Measurements from ENCODE around the gene BACH2.
A peak's percentile ranks its signal among the peaks of the same experiment; 100 is the strongest.
"Not testable (repeated sequence)": the region's sequence is repeated elsewhere in the genome, so short reads cannot be mapped to it uniquely, and the experiment has no call there.

The BACH2 gene

GRCh38 chr6:90090866-90091265 is 205.8 kb downstream of the BACH2 start:
- DNase-seq = no peak

GRCh38 chr6:90088009-90088408 is 208.6 kb downstream of the BACH2 start:
- no peak for DNase-seq

- DNase-seq = no peak
Measured at GRCh38 chr6:90087106-90087833, 209.4 kb downstream of the BACH2 start.

GRCh38 chr6:90086517-90086916 is 210.1 kb downstream of the BACH2 start:
- DNase-seq = no peak

DNA sequence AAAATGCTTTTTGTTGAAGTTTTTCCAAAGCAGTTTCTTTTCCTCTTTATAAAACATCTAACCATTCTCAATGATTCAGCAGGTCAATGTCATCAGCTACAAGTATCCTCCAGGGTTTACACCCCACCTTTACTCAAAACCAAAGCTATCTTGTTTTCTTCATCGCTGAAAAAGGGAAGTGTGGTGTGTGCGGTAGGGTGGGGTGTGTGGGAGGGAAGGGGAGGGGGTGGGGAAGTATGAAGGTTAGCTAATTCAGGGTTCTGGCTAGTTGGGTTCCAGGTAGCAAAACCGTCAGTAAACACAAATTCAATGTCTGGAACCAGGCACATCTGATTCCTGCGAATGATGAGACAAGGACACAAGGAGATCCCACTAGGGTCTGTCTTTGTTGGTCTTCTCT is 212.8 kb downstream of the BACH2 start:
- no peak for DNase-seq

DNA sequence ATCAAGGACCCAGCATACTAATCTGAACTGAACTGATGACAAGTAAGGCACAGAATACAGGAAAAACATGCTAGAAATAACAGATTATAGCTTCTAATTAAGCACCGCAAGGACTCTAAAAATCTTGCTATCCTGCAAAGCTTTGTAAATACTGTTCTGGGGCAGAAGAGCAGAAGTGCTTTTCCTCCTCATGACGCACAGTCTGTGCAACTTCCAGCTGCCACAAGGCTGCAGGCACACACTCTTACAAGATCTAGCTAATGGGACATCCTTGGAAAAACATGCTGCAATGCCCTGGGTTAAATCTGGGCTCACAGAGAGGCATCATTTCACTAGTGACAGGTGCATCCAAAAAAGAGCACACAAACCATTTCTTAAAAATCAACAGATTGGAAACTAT is 213.8 kb downstream of the BACH2 start:
- no peak for DNase-seq

- no peak for DNase-seq
Measured at GRCh38 chr6:90080876-90081481, 215.7 kb downstream of the BACH2 start.

DNA sequence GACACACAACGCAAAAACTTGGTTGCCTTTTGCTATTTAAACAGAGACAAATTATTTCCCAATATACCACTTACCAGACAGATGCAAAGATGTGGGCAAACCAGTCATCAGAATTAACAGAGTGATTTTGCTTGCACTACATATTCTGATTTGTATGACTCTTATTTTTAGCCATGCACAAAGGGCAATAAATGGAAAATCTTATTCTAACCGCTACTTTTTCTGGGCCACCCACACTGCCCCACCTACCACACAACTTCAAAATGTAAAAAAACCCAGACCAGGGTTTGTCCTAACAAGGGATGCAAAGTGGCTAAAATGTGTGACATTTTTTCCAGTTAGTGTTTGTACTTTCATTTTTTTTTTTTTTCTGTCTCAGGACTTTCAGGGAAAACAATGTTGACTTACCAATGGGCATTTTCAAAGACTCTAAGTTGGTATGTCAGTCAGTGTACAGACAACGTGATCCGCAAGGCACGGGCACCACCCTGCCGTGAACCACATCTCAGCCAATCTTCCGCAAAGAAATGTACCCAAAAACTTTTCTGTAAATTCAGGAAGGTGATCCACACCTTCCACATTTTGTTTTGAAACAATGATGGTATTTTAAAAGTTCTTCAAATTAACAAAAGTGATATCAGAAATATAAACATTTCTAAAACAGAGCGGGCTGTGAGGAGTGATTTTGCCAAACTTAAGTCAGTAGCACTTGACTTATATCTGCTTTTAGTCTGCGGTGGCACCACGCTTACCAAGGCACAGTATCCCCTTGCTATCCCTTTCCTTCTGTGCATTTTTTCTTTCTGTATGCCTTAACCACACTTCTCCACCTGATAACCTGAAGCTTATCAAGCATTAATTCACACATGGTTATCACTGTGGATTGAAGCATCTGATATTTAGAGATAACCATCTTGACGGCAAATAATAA is 216.8 kb downstream of the BACH2 start:
- DNase-seq = no peak

GRCh38 chr6:90078513-90079289 is 217.9 kb downstream of the BACH2 start:
- DNase-seq = no peak

DNA sequence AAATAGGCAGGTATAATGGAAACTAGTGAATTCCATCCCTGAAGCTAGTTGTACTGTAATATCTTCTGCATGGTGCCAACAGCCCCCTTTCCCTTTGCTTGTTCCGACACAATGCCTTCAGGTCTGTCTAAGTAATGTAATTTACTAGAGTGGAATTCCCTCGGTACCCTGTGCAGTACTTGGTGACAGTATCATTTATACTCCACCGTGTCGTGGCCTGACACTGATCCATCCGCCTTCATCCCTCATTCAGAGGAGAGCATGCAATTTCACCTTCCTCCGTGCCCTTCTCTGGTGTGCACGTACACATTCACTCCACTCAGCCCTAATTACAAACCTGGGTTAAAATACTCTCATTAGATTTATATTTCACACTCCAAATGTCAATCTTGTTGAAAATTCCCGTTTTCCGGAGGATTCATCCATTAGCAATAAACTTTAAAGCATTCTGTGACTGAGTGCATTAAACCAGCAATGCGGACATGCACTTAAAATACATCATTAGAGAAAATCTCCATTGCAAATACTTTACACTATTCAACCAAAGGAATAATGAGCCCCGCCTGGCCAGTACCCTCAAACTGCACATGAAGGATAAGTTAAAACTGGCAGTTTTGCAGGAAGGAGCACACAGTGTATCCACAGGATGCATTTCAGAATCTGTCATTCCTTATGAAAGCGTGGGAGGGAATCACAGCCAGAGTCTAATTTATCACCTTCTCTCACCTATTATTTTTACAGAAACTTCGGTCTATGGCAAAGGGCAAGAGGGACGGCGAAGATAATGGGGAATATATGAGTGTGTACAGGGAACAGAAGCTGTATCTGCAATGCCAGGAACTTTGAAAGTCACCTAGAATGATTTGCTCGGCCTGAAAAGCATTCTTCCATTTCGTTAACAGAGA is 219.9 kb downstream of the BACH2 start:
- DNase-seq = no peak

GRCh38 chr6:90074161-90074850 is 222.3 kb downstream of the BACH2 start:
- no peak for DNase-seq

- peak in 1 of 2 experiments; percentile 69 for DNase-seq
Measured at GRCh38 chr6:90072935-90073464, 223.6 kb downstream of the BACH2 start.

DNA sequence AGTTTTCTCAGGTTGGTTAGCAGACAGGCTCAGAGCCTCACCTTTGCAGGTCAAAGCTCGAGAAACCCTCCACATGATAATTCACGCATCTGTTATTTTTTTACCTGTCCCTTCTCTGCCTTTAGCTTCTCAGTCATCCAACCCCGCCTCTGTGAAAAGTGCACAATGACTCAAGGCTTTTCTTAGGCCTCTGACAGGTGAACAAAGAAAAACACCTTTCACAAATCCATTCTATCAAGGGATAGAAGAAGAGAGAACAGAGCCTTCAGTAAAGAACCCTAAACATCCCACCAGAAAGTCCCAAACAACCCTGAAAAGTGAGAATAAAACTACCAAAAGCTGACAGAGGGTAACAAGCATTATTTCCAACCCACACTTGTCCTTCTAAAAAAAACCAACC is 224.1 kb downstream of the BACH2 start:
- no peak for DNase-seq

- DNase-seq = no peak
Measured at GRCh38 chr6:90068703-90069523, 227.7 kb downstream of the BACH2 start.

DNA sequence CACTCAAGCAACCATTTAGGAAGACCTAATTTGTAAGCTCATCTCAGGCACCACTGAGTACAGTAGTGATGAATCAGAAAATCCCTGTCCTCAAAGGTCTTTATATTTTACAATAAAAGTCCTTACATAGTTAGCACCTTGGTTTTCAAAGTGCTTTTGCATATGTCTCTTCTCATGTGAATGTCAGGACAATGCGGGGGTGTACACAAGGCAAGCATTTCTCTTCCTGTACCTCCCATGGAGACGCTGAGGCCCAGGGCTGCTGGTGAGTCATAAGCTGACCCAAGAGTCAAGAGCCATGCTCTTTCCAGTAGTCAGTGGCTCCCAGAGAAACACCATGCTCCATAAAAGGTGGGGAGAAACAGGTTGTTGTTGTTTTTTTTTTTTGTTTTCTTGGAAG is 228.4 kb downstream of the BACH2 start:
- no peak for DNase-seq

- DNase-seq = no peak
Measured at GRCh38 chr6:90066697-90067096, 229.9 kb downstream of the BACH2 start.

GRCh38 chr6:90065173-90065572 is 231.5 kb downstream of the BACH2 start:
- DNase-seq = no peak

- DNase-seq = no peak
Measured at GRCh38 chr6:90062667-90063066, 234.0 kb downstream of the BACH2 start.

DNA sequence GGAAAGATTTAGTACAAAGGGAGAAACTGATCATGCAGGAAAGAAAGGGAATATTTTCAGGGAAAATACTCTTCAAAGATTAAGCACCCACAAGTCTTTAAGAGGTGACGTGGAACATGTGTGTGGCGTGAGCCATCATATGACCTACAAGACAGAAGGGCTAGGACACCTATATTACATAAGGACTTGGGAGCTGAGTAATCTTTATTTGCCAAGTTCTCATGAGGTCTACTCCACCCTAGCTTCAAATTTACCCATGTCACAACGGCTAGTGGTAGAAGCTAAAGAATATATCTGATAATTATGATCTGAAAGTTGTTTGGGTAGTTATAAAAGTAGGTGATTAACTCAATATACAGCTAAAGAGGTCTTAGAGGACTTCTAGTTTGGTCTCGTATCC is 234.6 kb downstream of the BACH2 start:
- no peak for DNase-seq

DNA sequence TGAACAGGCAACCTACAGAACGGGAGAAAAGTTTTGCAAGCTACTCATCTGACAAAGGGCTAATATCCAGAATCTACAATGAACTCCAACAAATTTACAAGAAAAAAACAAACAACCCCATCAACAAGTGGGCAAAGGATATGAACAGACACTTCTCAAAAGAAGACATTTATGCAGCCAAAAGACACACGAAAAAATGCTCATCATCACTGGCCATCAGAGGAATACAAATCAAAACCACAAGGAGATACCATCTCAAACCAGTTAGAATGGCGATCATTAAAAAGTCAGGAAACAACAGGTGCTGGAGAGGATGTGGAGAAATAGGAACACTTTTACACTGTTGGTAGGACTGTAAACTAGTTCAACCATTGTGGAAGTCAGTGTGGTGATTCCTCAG is 237.5 kb downstream of the BACH2 start:
- not testable (repeated sequence) for DNase-seq

Measured in cerebellar nuclear complex (tissue), 1 donor.